Measurements from ENCODE around the gene PLXNA3. TPM values are rescaled to one million over a fixed set of nuclear protein-coding genes. Genes with fewer than 3 reads are reported as not detected.

The PLXNA3 gene
- polyA plus RNA-seq, 1 of the 3 experiments (the other 2 are of a cell fraction): 33.2 TPM

- no peaks in the 10 kb centered on the region for H3K9me2 ChIP-seq
- no peak for DNase-seq
- no peak overlapping the region for H2AFZ ChIP-seq (ENCODE audit: low read depth)
- H3K9ac ChIP-seq: no peak overlapping the region
- no peak overlapping the region for H3K27ac ChIP-seq (ENCODE audit: low read depth in 2 of 2, low read length in 1 of 2)
- no peaks in the 10 kb centered on the region for H3K9me3 ChIP-seq
- H3K4me2 ChIP-seq: no peak overlapping the region
- H3K79me2 ChIP-seq (ENCODE audit: insufficient read depth): peaks cover 6% of the 10 kb centered on the region
- H3F3A ChIP-seq (replicated peaks; ENCODE audit: insufficient read depth): no peaks in the 10 kb centered on the region
- CTCF ChIA-PET: no interaction called here
- no peaks in the 10 kb centered on the region for H4K20me1 ChIP-seq (ENCODE audit: insufficient read depth)
- H3K27me3 ChIP-seq (ENCODE audit: insufficient read depth): no peaks in the 10 kb centered on the region; the same call in 1 of the 2 replicates
- peaks cover 0 to 6% of the 10 kb centered on the region in 2 experiments; a peak in 1 of 4 replicates for H3K4me1 ChIP-seq (ENCODE audit: control insufficient read depth in 1 of 2, insufficient read depth in 2 of 2, low read depth in 1 of 2, low read length in 1 of 2)
- TF ChIP-seq FOSL2 (IDR thresholded peaks at IDR 0.05; ENCODE audit: borderline replicate concordance, low read depth) (no peak), NRF1 (IDR thresholded peaks at IDR 0.05; ENCODE audit: low read depth, low read length) (no peak), CTCF (IDR thresholded peaks at IDR 0.05) (no peak), REST (IDR thresholded peaks at IDR 0.05; ENCODE audit: low read depth, low read length) (no peak), GABPA (IDR thresholded peaks at IDR 0.05; ENCODE audit: low read depth) (no peak), GATA2 (CRISPR knock-in tag; IDR thresholded peaks at IDR 0.05) (no peak), EZH2phosphoT487 (IDR thresholded peaks at IDR 0.05; ENCODE audit: borderline replicate concordance, low read depth) (no peak), MXI1 (IDR thresholded peaks at IDR 0.05; ENCODE audit: low read depth, low read length) (no peak), CHD2 (IDR thresholded peaks at IDR 0.05; ENCODE audit: low read length, partially characterized antibody) (no peak), YY1 (IDR thresholded peaks at IDR 0.05; ENCODE audit: low read depth) (no peak), PBX3 (IDR thresholded peaks at IDR 0.05) (no peak), TCF12 (IDR thresholded peaks at IDR 0.05) (no peak), FOXM1 (IDR thresholded peaks at IDR 0.05; ENCODE audit: low read depth) (no peak), JUND (IDR thresholded peaks at IDR 0.05) (no peak), MEF2A (IDR thresholded peaks at IDR 0.05; ENCODE audit: borderline replicate concordance, low read depth) (no peak), ELF1 (IDR thresholded peaks at IDR 0.05) (no peak), RCOR1 (IDR thresholded peaks at IDR 0.05; ENCODE audit: low read length) (no peak), TAF1 (IDR thresholded peaks at IDR 0.05; ENCODE audit: borderline replicate concordance, low read depth, low read length) (no peak)
- WGBS (ENCODE audit: low lambda C conversion rate): 59% methylated on average over 15 of the region's 16 CpGs
- H3K36me3 ChIP-seq (replicated peaks in 1 of 2; ENCODE audit: control insufficient read depth in 1 of 2, insufficient read depth in 2 of 2, low read length in 1 of 2): no peaks in the 10 kb centered on the region
- POLR2A ChIA-PET: no interaction called here
- H3K4me3 ChIP-seq (ENCODE audit: low read depth in 2 of 2, low read length in 1 of 2): no peak overlapping the region
These were observed 54.9 kb downstream of the PLXNA3 start for GRCh38 chrX:154512879-154513553.

Measured in SK-N-SH (cell line).